Endothelial cell of umbilical vein (primary cell): ENCODE data around the gene ALKBH8. TPM values are rescaled to one million over a fixed set of nuclear protein-coding genes. Genes with fewer than 3 reads are reported as not detected.
A peak's percentile ranks its signal among the peaks of the same experiment; 100 is the strongest.

ENCODE experiments used
- BruUV-seq: library from RNA; stranded (reverse); fragments of 400-500 nt; replicated peaks from 2 replicates; lab custom pipeline; 2021; lab: Mats Ljungman, UMichigan
- CTCF ChIA-PET: fragments of 300-600, 350-600 bp; sonication (Branson Sonifier 250); formaldehyde crosslinking; loops from one replicate; lab custom pipeline; 2021; ENCODE audit warnings: antibody characterized with exemption, inconsistent platforms; lab: Charles Lee
- POLR2A ChIA-PET: fragments of 300-600, 350-600 bp; sonication (Branson Sonifier 250); formaldehyde crosslinking; loops from one replicate; lab custom pipeline; 2021; ENCODE audit warnings: antibody characterized with exemption, inconsistent platforms; lab: Charles Lee
- DNase-seq: peaks from one replicate; pipeline ENCODE4 v3.0.0-alpha.2; 2011; ENCODE audit warnings: low read depth, low spot score
- FAIRE-seq: peaks from 2 replicates; lab custom pipeline; 2011; peaks lifted over from hg19 to GRCh38; lab: Jason Lieb, UNC
- H2AFZ ChIP-seq: 2 replicates; pipeline ENCODE4 v1.6.0; 2012; ENCODE audit warnings: low read depth, low read length, control low read depth, inconsistent platforms
- H3K27ac ChIP-seq: 2 replicates; pipeline ENCODE4 v1.5.1; 2011; ENCODE audit warnings: low read depth, mild to moderate bottlenecking, control low read depth, low read length, moderate library complexity; ENCODE audit not compliant: insufficient read depth
- H3K27me3 ChIP-seq, 2 experiments: 2 replicates each; pipeline versions ENCODE4 v1.6.0 to v1.6.1; 2011; ENCODE audit warnings: low read length in 2 of 2, mixed read lengths in 1 of 2; ENCODE audit not compliant: control insufficient read depth in 2 of 2, insufficient read depth in 2 of 2
- H3K36me3 ChIP-seq, 2 experiments: 2 replicates in 1 of 2; 3 replicates in 1 of 2; pipeline ENCODE4 v1.5.1; 2011; ENCODE audit warnings: low read length in 2 of 2, mild to moderate bottlenecking in 1 of 2, moderate library complexity in 1 of 2; ENCODE audit not compliant: control insufficient read depth in 2 of 2, insufficient read depth in 2 of 2; ENCODE audit errors: extremely low read depth in 1 of 2
- H3K4me1 ChIP-seq: 3 replicates; pipeline ENCODE4 v1.5.1; 2011; ENCODE audit warnings: mild to moderate bottlenecking, low read length; ENCODE audit not compliant: control insufficient read depth, insufficient read depth; ENCODE audit errors: extremely low read depth
- H3K4me2 ChIP-seq: 2 replicates; pipeline ENCODE4 v1.6.1; 2011; ENCODE audit warnings: low read length, control low read depth, mixed read lengths; ENCODE audit not compliant: insufficient read depth
- H3K4me3 ChIP-seq, 3 experiments: fragments of 200-600 bp in 1 of 3; sonication (generic), shearing (Covaris generic) in 1 of 3; replicated peaks in 1 of 3; 2 replicates each; pipeline ENCODE4 v1.5.1; 2011 to 2016; ENCODE audit warnings: control low read depth in 3 of 3, low read length in 3 of 3, mild to moderate bottlenecking in 2 of 3, inconsistent platforms in 1 of 3, low read depth in 1 of 3, moderate library complexity in 1 of 3; ENCODE audit not compliant: insufficient read depth in 1 of 3
- H3K79me2 ChIP-seq: 2 replicates; pipeline ENCODE4 v1.6.0; 2012; ENCODE audit warnings: low read length, inconsistent platforms; ENCODE audit not compliant: control insufficient read depth, insufficient read depth
- H3K9ac ChIP-seq: replicated peaks from 2 replicates; pipeline ENCODE3; 2011; ENCODE audit warnings: low read length, control low read depth; ENCODE audit not compliant: insufficient read depth; ENCODE audit errors: extremely low read depth
- H3K9me1 ChIP-seq: replicated peaks from 3 replicates; pipeline ENCODE4 v1.6.0; 2011; ENCODE audit warnings: mild to moderate bottlenecking, low read length; ENCODE audit not compliant: control insufficient read depth, insufficient read depth; ENCODE audit errors: extremely low read depth
- H3K9me3 ChIP-seq: replicated peaks from 2 replicates; pipeline ENCODE4 v1.5.1; 2012; ENCODE audit warnings: low read length, inconsistent platforms; ENCODE audit not compliant: control insufficient read depth, insufficient read depth
- H4K20me1 ChIP-seq: replicated peaks from 2 replicates; pipeline ENCODE3; 2011; ENCODE audit warnings: mild to moderate bottlenecking, low read length; ENCODE audit not compliant: control insufficient read depth, insufficient read depth; ENCODE audit errors: extremely low read depth
- EZH2 ChIP-seq: IDR thresholded peaks from 2 replicates; pipeline ENCODE4 v1.6.1; 2012; ENCODE audit warnings: borderline replicate concordance, low read depth, mild to moderate bottlenecking, moderate library complexity, low read length, inconsistent platforms; ENCODE audit not compliant: severe bottlenecking
- FOS ChIP-seq: IDR thresholded peaks from 2 replicates; pipeline ENCODE4 v1.6.1; 2011; ENCODE audit warnings: mild to moderate bottlenecking, low read length, moderate library complexity, borderline replicate concordance; ENCODE audit not compliant: insufficient read depth
- GATA2 ChIP-seq: IDR thresholded peaks from 2 replicates; pipeline ENCODE4 v1.7.0; 2011; ENCODE audit warnings: low read depth, mild to moderate bottlenecking, moderate library complexity, mixed read lengths, low read length; ENCODE audit not compliant: insufficient read length, insufficient read depth
- POLR2A ChIP-seq: IDR thresholded peaks from 2 replicates; pipeline ENCODE4 v1.6.1; 2012; ENCODE audit warnings: low read depth, mild to moderate bottlenecking, control low read depth, low read length
- dilution Hi-C: fragments of 300-500 bp; cut with MboI; formaldehyde crosslinking; loops from one replicate; pipeline ENCODE4 v1.15.0; 2019; ENCODE audit warnings: low sequenced_read_pairs; ENCODE audit not compliant: extremely low pct_ligation_motif_present
- intact Hi-C: fragments of 100-400 bp; cut with micrococcal nuclease; formaldehyde crosslinking; loops from one replicate; pipeline ENCODE4 v1.10.0; 2022
- polyA plus RNA-seq, 4 experiments: library from polyadenylated mRNA; depleted of rRNA in 3 of 4; stranded (reverse) in 3 of 4; unstranded in 1 of 4; fragments of >200 nt; gene quantifications; 2 replicates each; pipeline versions ENCODE4 v1.2.1 to v1.2.3, GENCODE V29; 2011 to 2012; ENCODE audit warnings: missing spikeins in 1 of 4
- total RNA-seq: library from RNA; stranded (reverse); gene quantifications from 2 replicates; pipeline ENCODE4 v1.2.3, GENCODE V29; 2021
- TF ChIP-seq, protein P1 (sequence below), 2 donors: IDR thresholded peaks; 1 replicate in 1 of 2; 2 replicates in 1 of 2; pipeline ENCODE4 v1.5.1; 2011; ENCODE audit warnings: low read length in 2 of 2, mild to moderate bottlenecking in 2 of 2, moderate library complexity in 2 of 2, control low read depth in 1 of 2, inconsistent platforms in 1 of 2, low read depth in 1 of 2; ENCODE audit not compliant: insufficient read depth in 1 of 2; ENCODE audit errors: extremely low read depth in 1 of 2
- TF ChIP-seq, protein P2 (sequence below): IDR thresholded peaks from 2 replicates; pipeline ENCODE4 v1.6.1; 2011; ENCODE audit not compliant: insufficient read depth, insufficient read length

The ALKBH8 gene
- total and polyA plus RNA-seq, 2 donors (not counting 3 experiments of a cell fraction or from before 2014, with no cell fraction given), result 2.6 to 10.2 TPM

DNA sequence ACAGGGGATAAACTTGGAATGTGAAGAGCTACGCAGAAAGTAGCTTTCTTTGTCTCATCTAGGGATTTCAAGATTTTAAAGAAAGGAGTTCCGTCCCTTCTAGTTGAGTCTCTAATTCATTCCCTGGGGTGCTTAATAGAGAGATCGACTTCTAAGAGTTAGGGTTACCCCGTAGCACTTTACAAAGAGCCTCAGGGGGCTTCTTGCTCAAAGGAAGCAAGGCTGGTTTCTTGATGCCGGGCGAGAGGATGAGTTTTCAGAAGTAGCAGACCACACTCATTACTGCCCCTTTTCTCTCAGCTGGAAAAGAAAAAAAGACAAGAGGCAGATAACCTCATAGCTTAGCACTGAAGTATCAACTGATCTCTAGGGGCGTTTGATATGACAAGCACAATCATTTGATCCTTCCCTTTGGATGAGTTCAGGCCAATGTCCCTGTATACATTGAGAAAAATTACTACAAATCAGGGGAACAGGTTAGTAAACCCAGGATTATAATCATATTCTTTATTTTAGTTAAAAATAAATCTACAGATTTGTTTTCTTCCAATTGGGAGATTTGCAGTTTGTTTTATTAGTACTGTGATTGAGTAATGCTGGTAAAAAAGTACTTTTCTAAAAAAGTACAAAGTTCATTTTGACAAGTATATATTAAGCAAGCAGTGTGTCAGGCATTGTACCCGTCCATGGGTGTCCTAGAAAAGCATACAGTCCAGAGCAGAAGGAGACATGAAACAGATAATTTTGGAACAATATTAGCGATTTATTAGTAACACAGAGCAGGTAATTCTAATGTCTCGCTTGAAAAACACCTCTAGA, 44.1 kb upstream of the ALKBH8 start:
- intact Hi-C loops, result loop anchor here (1.0 kb wide), 1 partner anchor 11 kb away; no protein-coding TSS in a partner anchor
- no peaks in the 10 kb centered on the region for H3K36me3 ChIP-seq
- POLR2A ChIA-PET, result interaction anchor here (1.6 kb wide), 1 partner anchor 10 kb away, joined by 4 read pairs; no protein-coding TSS in a partner anchor
- H3K4me2 ChIP-seq, result peak overlapping the region; percentile 18
- no peak overlapping the region for H3K4me3 ChIP-seq
- CTCF ChIA-PET, result interaction anchor here (0.8 to 2.8 kb wide), 14 partner anchors 10 to 86 kb away, joined by 3 to 24 read pairs (median 6); no protein-coding TSS in a partner anchor
- no peaks in the 10 kb centered on the region for H3K79me2 ChIP-seq
- no peaks in the 10 kb centered on the region for H3K27me3 ChIP-seq
- no peak for DNase-seq
- BruUV-seq, result no TSS peak
- TF ChIP-seq POLR2A, result no peak
- no peak overlapping the region for H2AFZ ChIP-seq
- H3K9me1 ChIP-seq, result no peaks in the 10 kb centered on the region
- no peak overlapping the region for H3K9ac ChIP-seq
- H4K20me1 ChIP-seq, result no peaks in the 10 kb centered on the region
- FAIRE-seq, result no peak
- H3K9me3 ChIP-seq, result no peaks in the 10 kb centered on the region
- dilution Hi-C loops, result no loop called here
- H3K4me1 ChIP-seq, result peaks cover 33% of the 10 kb centered on the region
- H3K27ac ChIP-seq, result no peak overlapping the region

DNA sequence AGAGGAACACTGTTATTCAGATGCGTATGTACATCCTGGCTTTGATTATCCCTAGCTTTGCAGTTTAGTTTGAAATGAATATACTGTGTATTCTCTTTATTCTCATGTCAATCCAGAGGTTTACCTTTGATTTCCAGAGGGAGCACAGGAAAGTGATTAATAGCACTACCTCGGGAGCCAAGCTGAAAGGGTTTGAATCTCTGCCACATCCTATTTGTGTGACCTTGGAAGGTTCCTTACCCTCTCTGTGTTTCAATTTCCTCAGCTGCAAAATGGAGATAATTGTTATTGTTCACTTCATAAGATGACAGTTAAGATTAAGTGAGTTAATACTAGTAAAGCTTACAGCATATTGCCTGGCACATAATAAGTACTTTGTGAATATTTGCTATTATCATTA, 43.3 kb upstream of the ALKBH8 start:
- H3K9me1 ChIP-seq, result no peaks in the 10 kb centered on the region
- H3K9ac ChIP-seq, result no peak overlapping the region
- peak; percentile 94 for DNase-seq
- no peaks in the 10 kb centered on the region for H3K36me3 ChIP-seq
- TF ChIP-seq POLR2A, result no peak
- TF ChIP-seq EZH2, result no peak
- TF ChIP-seq, protein P1, sequence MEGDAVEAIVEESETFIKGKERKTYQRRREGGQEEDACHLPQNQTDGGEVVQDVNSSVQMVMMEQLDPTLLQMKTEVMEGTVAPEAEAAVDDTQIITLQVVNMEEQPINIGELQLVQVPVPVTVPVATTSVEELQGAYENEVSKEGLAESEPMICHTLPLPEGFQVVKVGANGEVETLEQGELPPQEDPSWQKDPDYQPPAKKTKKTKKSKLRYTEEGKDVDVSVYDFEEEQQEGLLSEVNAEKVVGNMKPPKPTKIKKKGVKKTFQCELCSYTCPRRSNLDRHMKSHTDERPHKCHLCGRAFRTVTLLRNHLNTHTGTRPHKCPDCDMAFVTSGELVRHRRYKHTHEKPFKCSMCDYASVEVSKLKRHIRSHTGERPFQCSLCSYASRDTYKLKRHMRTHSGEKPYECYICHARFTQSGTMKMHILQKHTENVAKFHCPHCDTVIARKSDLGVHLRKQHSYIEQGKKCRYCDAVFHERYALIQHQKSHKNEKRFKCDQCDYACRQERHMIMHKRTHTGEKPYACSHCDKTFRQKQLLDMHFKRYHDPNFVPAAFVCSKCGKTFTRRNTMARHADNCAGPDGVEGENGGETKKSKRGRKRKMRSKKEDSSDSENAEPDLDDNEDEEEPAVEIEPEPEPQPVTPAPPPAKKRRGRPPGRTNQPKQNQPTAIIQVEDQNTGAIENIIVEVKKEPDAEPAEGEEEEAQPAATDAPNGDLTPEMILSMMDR (IDR thresholded peaks at IDR 0.05; ENCODE audit: extremely low read depth in 1 of 2, insufficient read depth in 1 of 2, low read depth in 1 of 2, low read length in 2 of 2), result no peak
- TF ChIP-seq GATA2, result peak; percentile 87
- TF ChIP-seq, protein P2, sequence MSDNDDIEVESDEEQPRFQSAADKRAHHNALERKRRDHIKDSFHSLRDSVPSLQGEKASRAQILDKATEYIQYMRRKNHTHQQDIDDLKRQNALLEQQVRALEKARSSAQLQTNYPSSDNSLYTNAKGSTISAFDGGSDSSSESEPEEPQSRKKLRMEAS, result no peak
- peak; percentile 29 for TF ChIP-seq FOS
- peak overlapping the region; percentile 18 for H3K4me2 ChIP-seq
- no peak overlapping the region for H3K27ac ChIP-seq
- intact Hi-C loops (loop anchor here (1.0 kb wide), 1 partner anchor 11 kb away; no protein-coding TSS in a partner anchor), dilution Hi-C loops (no loop called here)
- CTCF ChIA-PET, result interaction anchor here (0.8 to 2.8 kb wide), 16 partner anchors 9 to 87 kb away, joined by 3 to 24 read pairs (median 6); no protein-coding TSS in a partner anchor
- H3K79me2 ChIP-seq, result no peaks in the 10 kb centered on the region
- H4K20me1 ChIP-seq, result no peaks in the 10 kb centered on the region
- no peaks in the 10 kb centered on the region for H3K9me3 ChIP-seq
- H3K4me3 ChIP-seq, result no peak overlapping the region
- no TSS peak for BruUV-seq
- POLR2A ChIA-PET, result interaction anchor here (1.6 kb wide), 1 partner anchor 11 kb away, joined by 4 read pairs; no protein-coding TSS in a partner anchor
- peak; percentile 96 for FAIRE-seq
- H3K27me3 ChIP-seq, result no peaks in the 10 kb centered on the region
- peaks cover 33% of the 10 kb centered on the region for H3K4me1 ChIP-seq
- H2AFZ ChIP-seq, result peak overlapping the region; percentile 11
